Activated gamma-delta T cell treated with Interleukin-2 at 50 U/mL for 16 hours (primary cell): ENCODE results near the gene CAMK2B.
"Not testable (repeated sequence)": the region's sequence is repeated elsewhere in the genome, so short reads cannot be mapped to it uniquely, and the experiment has no call there.

Experiments
- DNase-seq: peaks from one replicate; pipeline ENCODE4 v3.0.0-alpha.2; 2020

The CAMK2B gene

DNA sequence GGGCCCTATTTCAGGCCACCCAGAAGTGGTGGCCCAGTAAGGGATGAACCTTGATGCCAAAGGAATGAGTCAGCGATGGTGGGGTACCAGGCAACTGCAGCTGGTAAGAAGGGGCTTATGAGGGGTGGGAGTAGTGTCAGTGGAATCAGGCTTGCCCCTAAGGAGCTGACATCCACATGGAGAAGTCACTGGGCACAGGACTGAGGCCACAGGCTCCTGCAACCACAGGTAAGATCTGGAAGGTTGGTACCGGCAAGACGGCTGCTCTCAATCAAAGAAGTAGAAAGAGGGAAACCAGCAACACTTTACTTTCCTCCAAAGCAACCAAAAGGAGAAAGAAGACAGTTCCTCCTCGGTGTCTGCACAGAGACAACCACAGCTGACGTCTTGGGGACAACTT, 138.7 kb downstream of the CAMK2B start:
- no peak for DNase-seq

- no peak for DNase-seq
Measured at GRCh38 chr7:44185729-44186128, 139.7 kb downstream of the CAMK2B start.

GRCh38 chr7:44184873-44185446, 140.4 kb downstream of the CAMK2B start:
- no peak for DNase-seq

DNA sequence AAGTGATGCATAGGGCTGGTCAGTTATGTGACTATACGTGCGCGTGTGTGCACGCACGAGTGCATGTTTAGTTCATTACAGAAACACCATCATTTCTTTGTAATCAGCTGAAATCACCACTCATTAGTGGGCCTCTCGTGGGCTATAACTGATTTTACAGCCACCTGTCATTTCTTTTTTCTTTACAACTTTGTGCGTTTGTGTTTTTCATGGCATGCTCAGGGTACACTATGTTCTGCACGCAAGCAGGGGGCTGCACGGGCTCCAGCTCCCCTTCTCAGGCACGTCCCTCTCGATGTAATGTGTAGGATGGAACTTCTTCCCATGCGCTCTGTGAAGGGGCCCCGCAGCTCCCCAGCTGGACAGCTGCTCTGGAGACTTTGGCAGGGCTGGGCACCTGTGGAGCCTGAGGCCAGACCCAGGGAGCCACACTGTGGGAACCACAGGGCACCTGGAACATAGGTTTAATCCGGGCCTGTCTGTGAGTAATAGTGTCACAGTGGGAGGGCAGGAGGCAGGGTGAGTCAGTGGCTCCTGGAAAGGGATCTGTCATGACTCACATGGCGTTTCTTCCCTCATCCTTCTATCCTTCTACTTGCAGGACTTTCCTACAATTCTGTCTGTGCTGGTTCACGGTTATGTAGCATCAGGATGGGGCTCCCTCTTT, 141.1 kb downstream of the CAMK2B start:
- DNase-seq = no peak

GRCh38 chr7:44183386-44183785, 142.0 kb downstream of the CAMK2B start:
- DNase-seq = no peak

GRCh38 chr7:44182827-44183226, 142.6 kb downstream of the CAMK2B start:
- DNase-seq = no peak

DNA sequence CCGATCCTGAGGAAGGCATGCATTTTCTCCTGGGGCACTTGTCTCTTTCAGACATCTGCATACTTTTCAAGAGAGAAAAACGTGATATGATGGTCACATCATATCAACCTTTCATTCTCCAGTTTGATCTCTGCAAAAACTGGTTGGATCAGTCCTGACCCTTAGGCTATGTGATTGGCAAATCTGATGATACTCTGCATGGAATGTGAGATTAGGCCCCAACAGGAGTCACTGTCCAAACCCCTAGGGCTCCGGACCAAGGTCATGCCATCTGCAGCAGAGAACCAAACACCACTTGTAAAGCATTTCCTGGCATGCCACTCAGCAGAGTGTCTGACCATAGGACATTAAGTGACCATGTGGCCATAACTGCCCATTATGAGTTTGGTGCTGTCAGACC, 144.8 kb downstream of the CAMK2B start:
- DNase-seq = no peak

DNA sequence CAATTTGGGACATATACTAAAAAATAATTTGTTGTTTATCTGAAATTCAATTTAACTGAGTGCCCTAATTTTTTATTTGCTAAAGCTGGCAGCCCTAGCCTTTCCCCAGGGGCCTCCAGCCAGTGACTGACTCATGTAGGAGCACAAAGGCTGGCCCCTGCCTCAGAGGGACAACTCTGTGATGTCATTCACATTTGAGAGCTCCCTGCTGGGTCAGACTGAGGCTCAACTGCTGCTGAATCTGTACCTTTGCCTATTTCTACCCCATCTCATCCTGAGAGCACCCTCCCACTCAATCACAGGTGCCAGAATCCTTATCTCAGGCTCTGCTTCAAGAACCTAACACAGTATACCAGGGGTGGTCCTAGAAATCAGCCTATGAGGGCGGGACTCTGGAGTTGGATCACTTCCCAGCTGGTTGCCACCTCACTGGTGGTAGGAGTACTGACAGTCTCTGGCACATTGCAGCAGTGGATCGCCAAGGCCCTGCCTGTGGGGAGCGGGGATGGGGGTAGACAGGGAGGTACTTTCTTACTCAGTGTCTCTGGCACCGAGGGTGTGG, 147.7 kb downstream of the CAMK2B start:
- no peak for DNase-seq

DNA sequence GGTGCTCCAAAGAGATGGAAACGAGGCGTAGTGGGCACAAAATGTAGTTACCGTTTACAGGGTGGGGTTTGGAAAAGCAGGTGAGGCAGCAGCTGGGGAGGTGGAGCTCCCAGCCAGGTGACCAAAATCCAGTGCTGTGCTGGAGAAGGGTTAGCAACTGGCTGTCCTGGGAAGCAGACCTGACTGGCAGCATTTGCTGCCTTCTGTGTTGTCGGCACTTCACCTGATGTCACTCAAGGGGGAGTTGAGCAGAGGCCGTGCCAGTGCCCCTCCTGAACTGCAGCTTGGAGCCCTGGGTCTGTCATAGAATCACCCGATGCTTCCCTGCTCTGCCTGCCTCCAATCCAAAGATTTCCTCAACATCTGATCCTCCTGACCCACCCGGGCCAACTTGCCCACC, 148.9 kb downstream of the CAMK2B start:
- no peak for DNase-seq

- no peak for DNase-seq
Measured at GRCh38 chr7:44175730-44176129, 149.7 kb downstream of the CAMK2B start.

GRCh38 chr7:44174694-44174948, 150.8 kb downstream of the CAMK2B start:
- not testable (repeated sequence) for DNase-seq

GRCh38 chr7:44173911-44174693, 151.3 kb downstream of the CAMK2B start:
- DNase-seq = no peak

- no peak for DNase-seq
Measured at GRCh38 chr7:44172803-44173424, 152.5 kb downstream of the CAMK2B start.

- DNase-seq = no peak
Measured at GRCh38 chr7:44172352-44172751, 153.0 kb downstream of the CAMK2B start.

DNA sequence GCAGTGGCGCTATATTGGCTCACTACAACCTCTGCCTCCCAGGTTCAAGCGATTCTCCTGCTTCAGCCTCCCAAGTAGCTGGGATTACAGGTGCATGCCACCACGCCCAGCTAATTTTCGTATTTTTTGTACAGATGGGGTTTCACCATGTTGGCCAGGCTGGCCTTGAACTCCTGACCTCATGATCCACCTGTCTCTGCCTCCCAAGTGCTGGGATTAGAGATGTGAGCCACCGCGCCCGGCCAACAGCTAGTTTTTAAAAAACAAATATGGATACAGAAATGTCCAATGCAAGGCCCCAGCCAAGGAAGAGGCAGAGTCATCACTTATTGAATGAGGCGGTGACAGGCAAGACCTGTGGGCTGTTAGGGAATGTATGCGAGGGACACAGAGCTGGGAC, 153.5 kb downstream of the CAMK2B start:
- DNase-seq = not testable (repeated sequence)

DNA sequence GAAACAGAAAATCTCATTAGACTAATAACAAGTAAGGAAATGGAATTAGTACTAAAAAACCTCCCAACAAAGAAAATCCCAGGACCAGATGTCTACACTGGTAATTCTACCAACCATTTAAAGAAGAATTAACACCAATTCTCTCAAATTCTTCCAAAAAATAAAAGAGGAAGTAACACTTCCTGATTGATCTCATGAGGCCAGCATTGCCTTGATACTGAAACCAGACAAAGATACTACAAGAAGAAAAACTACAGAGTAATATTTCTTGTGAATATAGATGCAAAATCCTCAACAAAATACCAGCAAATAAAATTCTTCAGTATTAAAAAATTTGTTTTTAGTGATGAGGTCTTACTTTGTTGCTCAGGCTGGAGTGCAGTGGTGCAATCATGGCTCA, 157.5 kb downstream of the CAMK2B start:
- DNase-seq = no peak
